Fibroblast of lung (primary cell): Measurements from ENCODE around the gene FBXO4.

Experiments used
- EZH2 ChIP-seq: IDR thresholded peaks from 2 replicates; pipeline ENCODE4 v1.5.1; 2012; ENCODE audit warnings: low read length, control low read depth, mild to moderate bottlenecking; ENCODE audit errors: missing control alignments
- TF ChIP-seq, protein P1 (sequence below), 2 donors: IDR thresholded peaks in 1 of 2; conservative IDR thresholded peaks in 1 of 2; 1 replicate in 1 of 2; 2 replicates in 1 of 2; pipeline ENCODE4 v1.5.1; 2011 to 2012; ENCODE audit warnings: low read length in 2 of 2, control low read depth in 1 of 2, inconsistent platforms in 1 of 2, low read depth in 1 of 2, mild to moderate bottlenecking in 1 of 2

DNA sequence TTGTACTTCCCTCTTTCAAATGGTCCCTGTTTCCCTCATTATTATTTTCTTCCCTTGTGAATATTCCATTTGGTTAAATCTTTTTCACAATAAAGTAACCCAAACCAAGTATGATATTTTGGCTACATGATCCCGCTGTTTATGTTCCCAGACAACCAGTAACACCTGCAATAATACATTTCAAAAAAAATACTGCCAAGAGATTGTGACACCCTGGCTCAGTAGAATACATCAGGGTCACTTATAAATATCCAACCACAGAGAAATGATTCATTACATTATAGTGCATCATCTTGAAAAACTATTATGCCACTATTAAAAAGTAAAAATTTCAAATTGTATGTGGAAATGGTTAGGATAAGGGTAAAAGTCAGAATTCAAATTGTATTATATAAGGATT lies 47.7 kb upstream of the FBXO4 start:
- TF ChIP-seq, protein P1, sequence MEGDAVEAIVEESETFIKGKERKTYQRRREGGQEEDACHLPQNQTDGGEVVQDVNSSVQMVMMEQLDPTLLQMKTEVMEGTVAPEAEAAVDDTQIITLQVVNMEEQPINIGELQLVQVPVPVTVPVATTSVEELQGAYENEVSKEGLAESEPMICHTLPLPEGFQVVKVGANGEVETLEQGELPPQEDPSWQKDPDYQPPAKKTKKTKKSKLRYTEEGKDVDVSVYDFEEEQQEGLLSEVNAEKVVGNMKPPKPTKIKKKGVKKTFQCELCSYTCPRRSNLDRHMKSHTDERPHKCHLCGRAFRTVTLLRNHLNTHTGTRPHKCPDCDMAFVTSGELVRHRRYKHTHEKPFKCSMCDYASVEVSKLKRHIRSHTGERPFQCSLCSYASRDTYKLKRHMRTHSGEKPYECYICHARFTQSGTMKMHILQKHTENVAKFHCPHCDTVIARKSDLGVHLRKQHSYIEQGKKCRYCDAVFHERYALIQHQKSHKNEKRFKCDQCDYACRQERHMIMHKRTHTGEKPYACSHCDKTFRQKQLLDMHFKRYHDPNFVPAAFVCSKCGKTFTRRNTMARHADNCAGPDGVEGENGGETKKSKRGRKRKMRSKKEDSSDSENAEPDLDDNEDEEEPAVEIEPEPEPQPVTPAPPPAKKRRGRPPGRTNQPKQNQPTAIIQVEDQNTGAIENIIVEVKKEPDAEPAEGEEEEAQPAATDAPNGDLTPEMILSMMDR (conservative IDR thresholded peaks at IDR 0.05 in 1 of 2, IDR thresholded peaks at IDR 0.05 in 1 of 2; ENCODE audit: low read depth in 1 of 2, low read length in 2 of 2), result no peak
- no peak for TF ChIP-seq EZH2
